Middle frontal gyrus (tissue), 1 donor: ENCODE results near the gene SLC46A3.
A peak's percentile ranks its signal among the peaks of the same experiment; 100 is the strongest.
"Not testable (repeated sequence)": the region's sequence is repeated elsewhere in the genome, so short reads cannot be mapped to it uniquely, and the experiment has no call there.

Experiments
- DNase-seq: peaks from one replicate; pipeline ENCODE4 v3.0.0-alpha.2; 2015; ENCODE audit warnings: low spot score; ENCODE audit errors: extremely low spot score

SLC46A3 gene

DNA sequence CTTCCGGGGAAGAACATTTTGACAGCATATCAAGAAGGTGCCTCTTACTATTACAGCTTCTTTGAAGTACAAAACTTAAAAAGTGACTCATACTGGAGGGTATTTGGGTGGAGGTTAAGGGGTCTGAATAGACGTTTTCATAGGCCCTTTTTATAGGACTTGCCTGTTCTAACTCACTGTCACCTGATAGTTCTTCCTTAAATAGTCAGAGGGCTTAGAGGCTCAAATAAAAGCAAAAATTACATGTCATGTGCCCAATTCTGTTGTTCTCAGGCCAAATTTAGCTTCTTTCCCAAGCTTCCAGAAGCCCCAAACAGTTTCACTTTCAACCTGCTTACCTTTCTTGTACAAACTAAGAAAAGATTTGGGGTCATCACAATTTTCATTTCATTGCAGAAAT is 16.1 kb upstream of the SLC46A3 start:
- no peak for DNase-seq

DNA sequence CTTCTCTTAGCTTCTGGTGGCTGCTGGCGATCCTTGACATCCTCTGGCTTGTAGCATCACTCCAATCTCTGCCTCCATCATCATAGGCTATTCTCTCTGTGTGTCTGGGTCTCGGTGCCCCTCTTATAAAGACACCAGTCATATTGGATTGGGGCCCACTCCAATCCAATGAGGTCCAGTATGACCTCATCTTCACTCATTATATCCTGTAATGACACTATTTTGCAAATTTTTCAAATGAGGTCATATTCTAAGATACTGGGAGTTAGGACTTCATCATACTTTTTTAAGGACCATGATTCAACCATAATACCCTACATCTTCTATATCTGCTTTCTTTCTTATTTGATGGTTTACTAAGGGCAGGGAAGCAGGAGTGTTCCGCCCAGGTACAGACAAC is 12.0 kb upstream of the SLC46A3 start:
- DNase-seq = no peak

DNA sequence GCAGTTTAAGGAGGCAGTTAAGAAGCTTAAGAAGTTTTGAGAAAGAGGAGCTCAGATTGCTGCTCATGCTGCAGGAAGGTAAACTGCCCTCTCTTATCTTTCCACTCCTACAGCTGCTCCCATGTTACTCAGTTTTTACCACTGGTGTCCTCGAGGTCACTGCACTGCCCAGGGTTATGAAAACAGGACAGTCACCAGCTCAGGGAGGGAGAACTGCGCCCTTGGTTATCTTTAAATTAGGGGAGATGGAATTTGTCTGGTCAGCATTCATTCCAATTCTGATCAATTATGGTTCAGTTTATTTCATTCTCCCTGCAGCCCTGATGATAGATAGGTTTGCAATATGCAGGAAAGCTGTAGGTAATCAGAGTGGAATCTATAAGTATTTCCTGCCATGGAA is 10.8 kb upstream of the SLC46A3 start:
- no peak for DNase-seq

DNA sequence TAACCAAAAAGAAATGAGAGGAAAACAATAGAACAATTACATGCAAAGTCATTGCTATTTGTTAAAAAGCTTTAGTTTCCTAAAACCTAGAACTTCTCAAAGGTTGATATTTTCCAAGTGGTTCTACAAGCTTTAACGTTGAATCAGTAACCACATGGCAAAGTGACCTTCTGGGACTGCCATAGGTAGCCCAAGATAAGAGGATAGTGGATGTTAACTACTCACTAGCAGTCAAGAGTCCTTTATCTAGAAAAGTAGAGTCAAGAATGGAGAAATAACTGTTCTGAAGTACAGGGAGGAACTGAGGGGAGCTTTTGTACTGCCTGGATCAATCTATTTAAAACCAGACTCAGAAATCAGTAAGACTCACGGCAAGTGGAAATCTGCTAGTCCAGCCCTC is 9.9 kb upstream of the SLC46A3 start:
- no peak for DNase-seq

DNA sequence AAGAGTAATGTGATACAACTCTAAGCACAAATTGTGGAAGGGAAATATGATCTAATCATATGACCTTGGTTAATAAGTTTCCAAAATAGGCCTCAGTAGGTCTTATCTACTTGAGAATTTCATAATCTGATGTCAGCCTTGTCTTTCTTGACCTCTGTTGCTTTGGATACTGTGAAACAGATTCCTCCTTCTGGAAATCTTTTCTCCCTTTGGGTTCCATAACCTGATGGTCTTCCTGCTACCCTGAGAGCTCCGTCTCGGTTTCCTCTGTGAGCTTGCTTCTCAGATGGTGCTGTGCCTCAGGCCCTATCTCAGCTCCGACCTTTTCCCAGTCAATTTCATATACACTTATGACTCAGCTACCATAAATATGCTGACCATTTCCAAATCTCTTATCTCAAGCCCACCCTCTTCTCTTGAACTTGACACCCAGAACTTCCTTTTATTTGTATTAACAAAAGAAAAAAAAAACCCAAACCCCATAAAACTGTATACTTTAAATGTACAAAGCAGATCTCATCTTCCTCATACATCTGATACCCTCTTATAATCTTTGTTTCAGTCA is 6.4 kb upstream of the SLC46A3 start:
- DNase-seq = no peak

DNA sequence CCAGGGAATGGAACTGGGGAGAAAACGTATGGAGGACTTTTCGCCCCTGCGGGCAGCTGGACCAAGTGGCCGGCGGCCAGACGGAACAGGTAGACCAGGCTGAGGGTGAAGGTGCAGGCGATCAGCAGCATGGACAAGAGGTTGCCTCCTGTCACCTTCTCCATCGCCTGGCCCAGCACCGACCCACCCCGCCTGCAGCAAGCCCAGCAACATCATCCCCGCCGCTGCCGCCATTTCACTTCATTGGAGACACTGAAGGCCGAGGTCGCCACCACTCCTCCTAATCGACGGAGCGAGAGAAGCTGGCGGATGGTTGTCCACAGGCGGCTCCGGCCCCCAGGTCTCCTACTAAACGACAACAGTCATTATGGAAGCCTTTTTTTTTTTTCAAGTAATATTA is 5.0 kb upstream of the SLC46A3 start:
- DNase-seq = no peak

DNA sequence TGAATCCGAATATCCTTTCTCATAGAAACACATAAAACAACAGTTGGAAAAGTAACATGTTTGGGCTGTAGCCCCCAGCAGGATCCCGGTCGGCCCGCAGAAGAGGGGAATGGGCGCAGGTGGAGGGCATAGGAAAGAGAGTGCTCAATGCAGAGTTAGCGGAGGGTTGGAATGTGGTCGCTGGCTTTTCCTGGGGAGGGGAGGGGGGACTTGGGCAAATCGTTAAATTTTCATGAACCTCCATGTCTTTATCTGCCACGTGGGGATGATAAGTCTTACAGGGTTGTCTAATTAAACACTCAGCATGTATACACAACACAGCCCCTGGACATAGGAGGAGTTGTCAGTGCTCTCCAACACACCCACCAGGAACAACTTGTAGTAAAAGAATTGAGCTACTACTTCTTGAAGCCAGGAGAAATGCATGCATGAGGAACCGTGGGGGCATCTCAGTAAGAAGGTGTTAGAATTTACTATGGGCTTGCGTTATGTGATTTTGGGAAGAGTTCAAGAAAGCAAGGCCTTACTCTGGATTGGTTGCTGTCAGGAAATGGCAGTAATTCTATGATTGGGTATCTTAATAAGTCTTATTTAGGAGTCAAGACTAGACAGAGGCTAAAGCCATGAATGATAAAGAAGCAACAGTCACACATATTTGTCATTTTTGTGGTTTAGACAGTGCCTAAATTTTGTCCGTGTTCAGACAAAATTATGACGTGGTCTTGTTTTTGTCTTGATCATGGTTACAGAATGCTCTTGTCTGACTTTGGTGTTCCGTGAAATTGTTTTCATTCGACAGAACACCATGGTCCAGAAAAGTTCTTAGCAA is 671 bp upstream of the SLC46A3 start:
- DNase-seq = no peak

DNA sequence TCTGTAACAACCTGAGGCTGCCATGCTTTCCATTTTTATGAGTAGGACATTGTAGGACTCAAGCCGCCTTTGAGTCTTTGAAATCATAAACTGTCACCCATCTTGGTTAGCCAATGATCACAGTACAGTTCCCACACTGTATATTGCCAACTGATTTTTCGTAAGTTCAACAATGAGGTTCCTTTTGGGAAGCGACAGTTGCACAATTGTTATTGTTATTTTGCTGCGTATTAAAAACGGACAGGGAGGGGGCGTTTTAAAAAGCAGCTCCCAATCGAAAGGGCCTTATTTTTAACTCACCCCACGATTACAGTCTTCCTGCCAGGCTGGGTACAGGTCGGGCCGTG is 601 bp downstream of the SLC46A3 start:
- no peak for DNase-seq

DNA sequence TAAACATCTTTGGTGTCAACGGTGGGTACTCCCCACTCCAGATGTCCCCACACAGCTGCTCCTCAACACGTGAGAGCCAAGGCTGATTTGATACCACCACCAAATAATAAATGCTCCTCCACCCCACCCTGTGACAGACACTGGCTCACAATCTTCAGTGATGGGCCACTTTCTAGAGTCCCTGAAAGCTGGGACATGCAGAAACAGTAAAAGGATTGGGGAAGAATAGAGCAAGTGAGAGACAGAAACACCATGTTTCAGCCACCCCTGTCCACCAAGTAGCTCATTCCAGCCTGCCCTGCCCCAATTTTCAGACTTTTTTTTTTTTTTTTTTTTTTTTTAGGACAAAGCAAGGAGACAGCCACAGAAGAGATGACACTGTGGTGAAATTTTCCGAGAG is 1.6 kb downstream of the SLC46A3 start:
- DNase-seq = no peak

DNA sequence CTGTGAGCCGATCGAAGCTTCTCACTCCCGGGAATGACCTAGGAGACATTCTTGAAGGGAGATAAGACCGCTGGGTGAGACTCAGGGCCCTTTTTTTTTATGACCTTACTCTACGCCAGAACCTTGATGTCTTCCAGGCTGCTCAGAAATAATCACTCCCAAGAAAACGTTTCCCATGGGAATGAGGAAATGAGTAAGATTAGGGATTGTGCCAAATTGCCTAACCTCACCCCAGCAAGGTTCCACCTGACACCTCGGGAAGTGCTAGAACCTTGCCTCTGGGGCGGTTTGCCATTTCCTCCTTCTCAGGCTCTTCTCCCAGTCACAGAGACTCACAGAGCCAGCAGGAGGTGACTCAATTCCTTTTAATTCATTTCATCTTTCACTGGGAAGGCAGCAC is 2.3 kb downstream of the SLC46A3 start:
- DNase-seq = no peak

DNA sequence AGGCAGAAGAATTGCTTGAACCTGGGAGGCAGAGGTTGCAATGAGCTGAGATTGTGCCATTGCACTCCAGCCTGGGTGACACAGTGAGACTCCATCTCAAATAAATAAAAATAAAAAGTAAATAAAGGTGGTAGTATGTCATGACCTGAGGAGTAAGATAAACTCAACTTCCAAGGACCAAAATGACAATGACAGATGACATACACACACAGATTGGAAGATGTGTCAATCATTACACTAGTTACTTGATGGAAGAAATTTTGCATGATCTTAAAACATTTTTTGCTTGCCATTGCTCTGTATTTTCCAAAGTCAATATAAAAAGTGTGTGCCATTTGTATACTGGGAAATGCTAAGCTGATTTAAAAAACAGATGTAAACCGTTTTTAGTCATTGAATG is 4.1 kb downstream of the SLC46A3 start:
- no peak for DNase-seq

DNA sequence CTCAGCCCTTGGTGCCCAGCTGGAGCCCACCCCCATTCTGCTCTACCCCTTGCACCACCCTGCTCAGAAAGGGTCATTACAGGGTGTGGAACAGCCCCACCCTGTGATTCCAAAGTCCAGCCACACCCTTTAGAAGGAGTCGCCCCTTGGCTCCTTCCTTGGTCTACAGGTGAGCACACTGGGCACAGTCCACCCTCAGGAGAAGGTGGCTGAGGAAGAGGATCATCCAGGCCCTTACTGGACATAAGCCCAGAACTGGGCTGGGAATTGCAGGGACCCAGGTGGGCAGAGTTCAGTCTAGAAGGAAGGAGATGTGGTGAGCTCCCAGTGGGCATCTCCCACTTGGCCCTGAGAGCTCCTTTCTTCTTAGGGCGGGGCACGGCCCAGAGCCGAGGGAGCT is 8.6 kb downstream of the SLC46A3 start:
- no peak for DNase-seq

DNA sequence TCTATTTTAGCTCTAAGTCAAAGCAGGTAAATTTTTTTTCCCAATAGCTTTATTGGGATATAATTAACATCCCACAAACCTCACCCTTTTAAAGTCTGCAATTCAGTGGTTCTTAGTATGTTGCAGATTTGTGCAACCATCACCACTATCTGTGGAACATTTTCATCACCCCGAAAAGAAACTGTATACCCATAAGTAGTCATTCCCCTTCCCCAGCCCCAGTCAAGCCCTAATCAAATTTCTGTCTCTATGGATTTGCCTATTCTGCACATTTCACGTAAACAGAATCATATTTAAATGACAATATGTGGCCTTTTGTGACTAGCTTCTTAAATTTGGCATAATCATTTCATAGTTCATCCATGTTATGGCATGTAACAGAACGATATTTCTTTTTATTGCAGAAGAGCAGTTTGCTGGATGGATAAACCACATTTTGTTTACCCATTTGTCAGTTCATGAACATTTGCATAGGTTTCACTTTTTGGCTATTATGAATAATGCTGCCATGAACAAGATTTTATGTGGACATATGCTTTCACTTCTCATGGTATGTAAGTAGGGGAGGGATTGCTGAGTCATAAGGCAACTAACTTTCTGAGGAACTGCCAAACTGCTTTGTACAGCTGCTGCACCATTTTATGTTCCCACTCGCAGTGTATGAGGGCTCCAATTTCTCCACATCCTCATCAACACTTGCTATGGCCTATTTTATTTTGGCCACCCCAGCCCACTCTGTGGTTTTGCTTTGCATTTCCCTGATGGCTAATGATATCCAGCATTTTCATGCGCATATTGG is 10.9 kb downstream of the SLC46A3 start:
- DNase-seq = peak; percentile 42

DNA sequence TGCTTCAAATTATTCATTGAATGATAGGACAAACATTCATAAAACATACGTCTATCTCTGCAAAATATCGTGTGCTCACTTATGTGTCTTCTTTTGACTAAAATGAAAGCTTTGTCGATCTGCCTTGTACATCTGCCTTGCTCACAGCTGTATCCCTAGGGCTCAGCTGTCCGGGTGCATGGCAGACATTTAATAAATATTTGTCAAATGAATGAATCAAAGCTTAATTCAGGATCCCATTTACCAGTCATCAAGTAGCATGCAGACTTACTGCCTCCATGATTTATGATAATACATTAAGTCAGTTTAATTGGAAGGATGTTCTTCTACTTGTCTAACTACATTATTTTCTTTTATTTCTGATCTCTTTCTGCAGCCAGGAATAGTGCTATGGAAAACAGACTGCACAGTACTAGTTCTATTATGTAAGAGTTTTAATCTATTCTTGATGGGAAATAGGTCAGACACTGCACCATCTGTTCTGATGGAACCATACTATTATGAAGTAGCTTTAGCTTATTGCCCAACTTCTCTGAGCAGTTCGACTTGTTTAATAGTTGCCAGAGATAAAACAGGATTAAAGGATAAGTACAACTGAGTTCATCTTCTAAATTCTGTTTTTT is 13.2 kb downstream of the SLC46A3 start:
- DNase-seq = no peak

DNA sequence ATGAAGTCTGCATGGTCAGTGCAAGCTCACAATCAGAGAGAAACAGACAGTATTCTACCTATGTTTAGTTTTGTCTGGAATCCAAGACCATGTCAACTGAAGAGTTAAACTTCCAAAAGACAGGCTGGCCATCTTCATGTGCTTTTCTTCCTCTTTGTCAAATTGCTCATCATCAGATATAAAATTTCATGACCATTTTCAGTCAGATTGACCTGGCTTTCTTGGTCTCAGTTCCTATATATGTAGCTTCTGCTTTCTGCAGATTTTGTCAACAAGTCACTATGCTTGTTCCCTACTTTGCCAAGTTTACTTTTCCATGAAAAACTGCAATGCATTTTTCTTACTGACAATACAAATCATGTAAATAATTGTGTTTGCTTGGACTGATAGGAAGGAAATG is 13.9 kb downstream of the SLC46A3 start:
- DNase-seq = no peak

DNA sequence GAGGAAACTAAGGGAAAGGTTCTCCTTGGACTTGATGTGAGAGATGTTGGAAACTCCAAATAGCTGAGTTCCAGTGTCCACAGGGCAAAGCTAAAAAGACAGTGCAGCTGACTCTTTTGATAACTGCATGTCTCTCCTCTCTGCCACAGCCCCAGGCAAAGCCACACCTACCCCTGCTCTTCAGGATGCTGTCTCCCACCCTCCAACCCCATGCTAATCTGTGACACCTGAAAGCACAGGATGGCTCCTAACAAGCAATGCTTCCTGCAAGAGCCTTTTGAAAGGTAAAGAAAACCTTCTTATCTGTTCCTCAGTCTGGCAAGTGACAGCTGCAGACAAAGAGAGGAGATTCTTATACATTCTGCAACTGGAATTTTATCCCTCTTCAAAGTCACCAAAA is 14.5 kb downstream of the SLC46A3 start:
- DNase-seq = no peak

DNA sequence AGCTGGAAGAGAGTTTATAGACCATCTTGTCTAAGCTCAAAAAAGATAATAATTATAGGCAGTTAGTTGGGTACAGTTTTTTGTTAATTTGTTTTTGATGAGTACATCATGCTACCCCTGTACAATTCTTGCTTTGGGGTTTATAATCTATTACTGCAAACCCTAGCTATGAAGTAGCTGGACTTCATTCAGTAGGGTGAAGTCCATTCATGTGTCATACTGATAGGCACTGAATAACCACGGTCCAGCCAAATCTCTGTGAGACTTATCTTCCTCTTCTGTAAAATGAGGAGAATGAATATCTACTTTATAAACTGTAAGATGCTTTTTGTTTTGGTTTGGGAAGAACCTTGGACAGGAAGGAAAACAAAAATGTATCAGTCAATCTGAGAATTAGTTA is 19.5 kb downstream of the SLC46A3 start:
- no peak for DNase-seq

DNA sequence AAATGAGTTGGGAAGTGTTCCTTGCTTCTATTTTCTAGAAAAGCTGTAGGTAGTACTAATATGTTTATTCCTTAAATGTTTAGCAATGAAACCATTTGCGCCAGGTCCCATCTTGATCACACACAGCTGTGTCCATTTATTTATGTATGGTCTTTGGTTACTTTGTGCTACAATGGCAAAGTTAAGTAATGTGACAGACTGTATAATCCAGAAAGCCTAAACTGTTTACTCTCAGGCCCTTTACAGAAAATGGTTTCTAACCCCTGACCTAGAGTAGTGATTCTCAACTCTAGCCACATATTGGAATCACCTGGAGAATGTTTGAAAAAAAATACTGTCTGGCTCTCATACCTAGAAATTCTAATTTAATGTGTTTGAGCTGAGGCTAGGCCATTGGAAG is 21.3 kb downstream of the SLC46A3 start:
- DNase-seq = no peak

DNA sequence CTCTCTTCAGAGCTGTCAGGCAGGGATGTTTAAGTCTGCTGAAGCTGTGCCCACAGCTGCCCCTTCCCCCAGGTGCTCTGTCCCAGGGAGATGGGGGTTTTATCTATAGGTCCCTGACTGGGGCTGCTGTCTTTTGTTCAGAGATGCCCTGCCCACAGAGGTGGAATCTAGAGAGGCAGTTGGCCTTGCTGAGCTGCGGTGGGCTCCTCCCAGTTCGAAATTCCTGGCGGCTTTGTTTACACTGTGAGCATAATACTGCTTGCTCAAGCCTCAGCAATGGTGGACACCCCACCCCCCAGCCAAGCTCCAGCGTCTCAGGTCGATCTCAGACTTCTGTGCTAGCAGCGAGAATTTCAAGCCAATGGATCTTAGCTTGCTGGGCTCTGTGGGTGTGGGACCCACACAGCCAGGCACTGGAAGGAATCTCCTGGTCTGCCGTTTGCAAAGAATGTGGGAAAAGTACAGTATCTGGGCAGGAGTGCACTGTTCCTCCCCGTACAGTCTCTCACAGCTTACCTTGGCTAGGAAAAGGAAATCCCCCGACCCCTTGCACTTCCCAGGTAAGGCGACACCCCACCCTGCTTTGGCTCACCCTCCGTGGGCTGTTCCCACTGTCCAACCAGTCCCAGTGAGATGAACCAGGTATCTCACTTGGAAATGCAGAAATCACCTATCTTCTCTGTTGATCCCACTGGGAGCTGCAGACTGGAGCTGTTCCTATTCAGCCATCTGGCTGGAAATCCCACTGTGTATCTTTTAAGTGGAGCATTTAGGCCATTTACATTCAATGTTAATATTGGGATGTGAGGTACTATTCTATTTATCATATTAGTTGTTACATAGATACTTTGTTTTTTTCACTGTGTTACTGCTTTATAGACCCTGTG is 24.9 kb downstream of the SLC46A3 start:
- DNase-seq = not testable (repeated sequence)

DNA sequence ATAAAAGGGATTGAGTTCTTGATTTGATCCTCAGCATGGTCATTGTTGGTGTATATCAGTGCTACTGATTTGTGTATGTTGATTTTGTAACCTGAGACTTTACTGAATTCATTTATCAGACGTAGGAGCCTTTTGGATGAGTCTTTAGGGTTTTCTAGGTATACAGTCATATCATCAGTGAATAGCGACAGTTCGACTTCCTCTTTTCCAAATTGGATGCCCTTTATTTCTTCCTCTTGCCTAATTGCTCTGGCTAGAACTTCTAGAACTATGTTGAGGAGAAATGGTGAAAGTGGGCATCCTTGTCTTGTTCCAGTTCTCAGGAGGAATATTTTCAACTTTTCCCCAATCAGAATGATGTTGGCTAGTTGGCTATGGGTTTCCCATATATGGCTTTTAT is 32.9 kb downstream of the SLC46A3 start:
- no peak for DNase-seq

DNA sequence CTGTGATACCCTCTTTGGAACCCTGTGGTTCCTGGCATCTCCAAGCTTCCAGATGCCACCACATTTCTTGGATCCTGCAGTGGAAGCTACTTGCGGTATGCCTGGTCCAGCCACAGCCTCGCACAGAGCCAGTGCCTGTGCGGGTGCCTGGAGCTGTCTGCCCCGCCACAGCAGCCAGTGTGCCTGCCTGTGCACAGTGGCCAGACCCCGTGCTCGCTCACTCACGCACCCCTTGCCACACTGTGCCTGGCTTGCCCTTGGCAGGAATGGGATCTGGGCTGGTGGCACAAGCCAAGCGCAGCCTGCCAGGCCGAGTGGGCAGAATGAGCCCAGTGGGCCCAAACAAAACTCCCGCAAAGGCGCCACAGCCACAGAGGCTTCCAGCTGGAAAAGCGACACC is 33.7 kb downstream of the SLC46A3 start:
- no peak for DNase-seq
